COLO829 (cell line): Measurements from ENCODE around the gene TBKBP1.

Experiments used
- DNase-seq: peaks from one replicate; pipeline ENCODE4 v3.0.0; 2012; ENCODE audit warnings: low spot score

Gene TBKBP1

DNA sequence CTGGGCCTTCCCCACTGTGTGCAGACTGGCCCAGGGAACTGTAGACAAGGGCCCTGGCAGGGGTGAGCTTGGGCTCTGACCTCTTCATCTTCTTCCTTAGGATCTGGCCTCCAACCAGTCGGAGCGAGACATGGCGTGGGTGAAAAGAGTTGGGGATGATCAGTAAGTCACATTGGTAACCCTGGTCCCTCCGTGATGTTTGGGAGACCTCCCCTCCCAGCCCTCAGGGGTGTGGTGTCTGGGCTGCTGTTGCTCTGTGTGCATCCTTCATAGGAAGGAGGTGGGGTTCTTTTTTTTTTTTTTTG lies 5.5 kb downstream of the TBKBP1 start:
- no peak for DNase-seq

DNA sequence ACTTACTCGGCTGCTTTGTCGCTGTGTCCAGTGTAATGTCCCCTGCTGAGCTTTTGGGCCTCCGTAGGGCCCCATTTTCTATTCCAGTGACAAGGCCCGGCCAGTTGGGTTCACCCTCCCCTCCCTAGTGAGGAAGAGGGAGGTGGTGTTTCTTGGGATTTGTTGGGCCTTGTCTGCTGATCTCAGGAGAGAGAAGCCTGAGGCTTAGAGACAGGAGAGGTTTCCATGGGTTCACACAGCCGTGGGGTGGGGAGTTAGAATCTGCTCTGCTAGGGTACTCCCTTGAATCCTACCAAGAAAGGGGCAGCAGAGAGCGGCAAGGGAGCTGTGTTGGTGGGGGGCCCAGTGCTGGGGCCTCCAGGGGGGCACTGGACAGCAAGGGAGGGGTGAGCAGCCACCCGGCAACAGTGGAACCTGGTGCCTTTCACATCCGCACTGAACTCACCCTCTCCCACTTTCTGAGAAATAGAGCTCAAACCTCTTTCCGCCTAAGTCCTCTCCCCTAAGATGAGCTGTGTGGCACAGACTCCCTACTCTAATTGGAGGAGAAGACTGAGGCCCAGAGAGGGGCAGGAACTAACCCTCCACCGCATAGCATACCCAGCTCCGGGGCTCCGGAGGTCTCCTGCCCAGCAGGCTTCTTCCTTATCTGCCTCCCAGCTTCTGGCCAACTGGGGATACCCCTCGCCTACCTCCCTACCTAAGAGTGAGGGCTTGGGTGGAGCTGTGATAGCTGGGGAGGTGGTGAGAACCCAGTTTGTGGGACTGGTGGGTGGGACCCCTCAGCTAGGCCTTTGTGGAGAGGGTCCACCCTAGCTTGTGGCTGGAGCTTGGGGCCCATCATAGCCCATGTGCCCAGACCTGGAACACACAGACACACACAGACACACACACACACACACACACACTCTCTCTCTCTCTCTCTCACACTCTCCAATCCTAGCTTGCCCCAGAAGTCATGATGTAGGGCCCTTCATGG lies 6.8 kb downstream of the TBKBP1 start:
- no peak for DNase-seq

DNA sequence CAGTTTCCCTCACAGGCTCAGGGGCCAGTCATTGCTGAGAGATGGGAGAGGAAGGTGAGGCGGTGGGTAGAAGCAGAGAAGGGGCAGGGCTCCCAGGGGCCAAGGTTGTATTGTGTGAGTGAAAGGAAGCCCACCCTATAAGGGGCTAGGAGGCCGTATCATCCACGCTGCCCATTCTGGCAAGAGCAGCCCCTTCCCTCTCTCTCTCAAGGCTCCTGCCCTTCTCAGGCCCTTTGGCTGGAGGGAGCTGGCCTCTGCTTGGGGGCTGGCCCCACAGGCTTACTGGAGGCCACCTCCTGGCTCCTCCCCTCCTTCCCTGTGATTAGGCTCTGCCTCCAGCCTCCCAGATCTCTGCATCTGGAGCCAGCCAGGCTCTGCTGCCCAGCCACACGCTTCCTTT lies 7.6 kb downstream of the TBKBP1 start:
- no peak for DNase-seq

DNA sequence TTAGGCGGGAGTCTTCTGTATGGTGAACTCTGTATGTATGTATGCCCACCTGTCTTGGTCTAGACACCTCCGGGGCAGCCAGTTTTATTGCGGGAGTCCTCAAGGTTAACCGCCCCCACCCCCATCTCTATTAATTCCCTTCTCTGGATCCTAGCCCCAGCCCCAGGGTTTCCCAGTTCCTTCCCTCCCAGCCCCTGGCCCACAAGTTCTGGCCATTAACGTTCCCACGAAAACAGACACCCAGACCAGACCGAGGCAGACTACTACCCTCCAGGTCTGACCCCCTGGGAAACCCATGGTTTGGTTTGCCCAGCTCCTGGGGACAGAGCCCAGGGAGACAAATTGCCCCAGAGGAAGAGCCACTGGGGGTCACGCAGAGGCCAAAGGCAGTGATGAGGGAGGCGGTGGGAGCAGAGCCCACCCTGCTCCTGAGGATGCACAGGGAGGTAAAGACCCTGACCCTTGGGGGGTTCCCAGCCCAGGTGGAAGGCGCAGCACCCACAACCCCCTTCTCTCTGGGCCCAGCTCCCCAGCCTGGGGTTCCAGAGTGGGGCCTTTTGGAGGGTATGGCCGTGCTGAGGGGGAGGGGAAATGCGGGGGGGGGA lies 8.5 kb downstream of the TBKBP1 start:
- DNase-seq = no peak

DNA sequence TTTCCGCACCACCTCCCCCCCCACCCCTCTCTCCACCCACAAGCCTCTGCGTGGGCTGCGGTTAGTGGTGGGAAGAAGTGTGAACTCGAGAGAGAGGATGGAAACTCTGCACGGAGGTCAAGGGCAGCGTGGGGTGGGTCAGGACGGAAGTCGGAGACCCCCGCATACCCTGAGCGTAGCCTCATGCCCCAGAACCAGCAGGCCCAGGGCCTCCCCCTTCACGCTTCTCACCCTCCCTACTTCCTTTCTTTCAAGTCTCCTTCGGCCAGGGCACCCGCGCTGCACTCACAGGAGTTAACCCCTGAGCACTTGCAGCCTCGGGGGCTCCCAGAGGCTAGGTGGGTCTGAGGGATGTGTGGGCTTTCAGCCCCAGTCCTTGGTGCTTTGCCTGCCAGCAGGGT lies 9.2 kb downstream of the TBKBP1 start:
- no peak for DNase-seq

DNA sequence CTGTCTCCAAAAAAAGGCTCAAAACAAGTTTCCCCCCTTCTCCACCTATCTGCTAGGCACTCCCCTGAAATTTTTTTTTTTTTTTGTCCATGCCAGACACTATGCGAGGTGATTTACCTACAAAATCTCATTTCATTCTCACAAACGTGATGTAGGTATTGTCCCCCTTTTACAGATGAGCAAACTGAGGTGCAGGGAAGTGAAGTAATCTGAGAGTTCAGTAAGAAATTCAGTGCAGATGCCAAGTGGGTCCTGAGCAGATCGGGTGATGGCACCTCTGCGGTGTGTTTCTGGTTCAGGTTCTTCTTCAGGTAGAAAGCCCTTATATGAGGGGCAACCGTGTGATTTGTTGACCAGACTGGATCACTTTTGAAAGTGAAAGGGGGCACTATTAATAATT lies 9.7 kb downstream of the TBKBP1 start:
- no peak for DNase-seq

DNA sequence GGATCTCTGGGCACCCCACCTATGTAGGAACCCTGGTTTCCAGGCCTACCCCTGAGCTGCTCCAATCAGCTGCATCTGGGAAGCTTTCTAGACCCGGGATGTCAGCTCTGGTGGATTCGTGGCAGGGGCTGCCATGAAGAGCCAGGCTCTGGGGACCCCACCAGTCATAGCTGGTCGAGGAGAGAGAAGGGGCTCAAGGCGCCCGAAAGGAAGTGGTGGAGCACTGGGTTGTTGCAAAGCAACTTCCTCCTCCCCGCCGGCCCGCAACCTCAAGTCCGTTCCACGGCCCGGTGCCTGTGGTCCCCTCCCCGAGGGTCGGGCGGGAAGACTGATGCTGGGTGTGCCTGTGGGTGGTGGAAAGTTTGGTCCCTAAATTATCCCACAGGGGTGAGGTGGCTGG lies 10.2 kb downstream of the TBKBP1 start:
- no peak for DNase-seq

DNA sequence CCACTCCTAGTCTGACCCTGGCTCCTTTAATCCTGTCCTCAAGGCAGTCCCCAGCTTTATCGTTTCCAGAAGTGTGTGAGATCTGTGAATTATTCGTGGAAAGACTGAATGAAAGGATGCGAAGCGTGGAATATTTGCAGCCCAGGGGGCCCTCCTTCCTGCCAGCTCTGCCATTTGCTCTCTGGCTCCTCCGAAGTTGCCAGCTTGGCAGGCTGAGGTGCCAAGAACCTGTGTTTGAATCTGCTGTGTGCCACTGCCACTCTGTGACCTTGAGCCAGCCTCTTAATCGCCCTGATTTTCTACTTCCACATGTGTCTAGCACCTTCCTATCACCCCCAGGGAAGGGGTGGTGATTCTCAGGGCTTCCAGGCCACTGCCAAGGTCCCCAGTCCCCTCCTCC lies 10.8 kb downstream of the TBKBP1 start:
- no peak for DNase-seq

DNA sequence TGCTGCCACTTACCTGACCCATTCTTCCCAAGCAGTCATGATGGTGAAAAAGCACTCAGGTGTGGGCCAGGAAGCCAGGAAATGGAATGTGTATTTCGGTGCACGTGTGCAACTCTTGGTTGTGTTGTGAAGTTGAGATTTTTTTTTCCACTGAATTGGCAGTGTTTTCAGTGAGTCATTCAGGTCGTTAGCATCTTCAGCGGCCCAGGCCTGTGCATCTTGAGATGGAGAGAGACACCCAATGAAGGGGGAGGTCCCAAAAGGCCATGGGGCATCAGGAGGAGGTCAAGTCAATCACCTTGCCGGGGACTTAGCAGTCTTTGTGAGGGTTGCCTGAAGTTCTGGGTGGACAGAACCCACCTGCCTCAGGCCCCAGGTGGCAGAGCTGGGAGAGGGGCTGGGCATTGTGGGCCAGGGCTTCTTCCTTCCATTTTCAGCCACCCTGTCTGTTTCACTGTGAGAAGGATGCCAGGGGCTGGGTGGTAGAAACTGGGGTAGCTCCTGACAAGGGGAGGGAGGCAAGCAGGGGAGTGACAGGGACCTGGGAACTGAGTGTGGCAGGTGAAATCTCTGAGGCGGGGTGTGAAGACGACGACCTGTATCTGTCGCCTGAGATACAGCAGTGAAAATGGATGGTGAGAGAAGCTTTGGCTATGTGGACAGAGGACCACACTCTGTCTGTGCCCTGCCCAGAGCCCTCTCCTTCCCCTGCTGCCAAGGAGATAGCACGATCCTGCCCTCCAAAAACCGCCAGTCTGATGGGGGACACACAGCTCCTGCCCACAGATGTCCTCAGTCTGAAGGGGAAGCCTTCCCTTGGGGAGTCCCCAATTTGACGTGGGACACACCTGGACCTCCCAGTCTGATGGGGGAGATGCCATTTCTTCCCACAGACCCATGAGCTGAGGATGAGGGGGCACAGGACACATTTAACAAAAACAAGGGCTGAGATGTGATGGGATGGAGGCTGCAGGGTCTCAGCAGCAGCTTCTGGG lies 11.9 kb downstream of the TBKBP1 start:
- no peak for DNase-seq

DNA sequence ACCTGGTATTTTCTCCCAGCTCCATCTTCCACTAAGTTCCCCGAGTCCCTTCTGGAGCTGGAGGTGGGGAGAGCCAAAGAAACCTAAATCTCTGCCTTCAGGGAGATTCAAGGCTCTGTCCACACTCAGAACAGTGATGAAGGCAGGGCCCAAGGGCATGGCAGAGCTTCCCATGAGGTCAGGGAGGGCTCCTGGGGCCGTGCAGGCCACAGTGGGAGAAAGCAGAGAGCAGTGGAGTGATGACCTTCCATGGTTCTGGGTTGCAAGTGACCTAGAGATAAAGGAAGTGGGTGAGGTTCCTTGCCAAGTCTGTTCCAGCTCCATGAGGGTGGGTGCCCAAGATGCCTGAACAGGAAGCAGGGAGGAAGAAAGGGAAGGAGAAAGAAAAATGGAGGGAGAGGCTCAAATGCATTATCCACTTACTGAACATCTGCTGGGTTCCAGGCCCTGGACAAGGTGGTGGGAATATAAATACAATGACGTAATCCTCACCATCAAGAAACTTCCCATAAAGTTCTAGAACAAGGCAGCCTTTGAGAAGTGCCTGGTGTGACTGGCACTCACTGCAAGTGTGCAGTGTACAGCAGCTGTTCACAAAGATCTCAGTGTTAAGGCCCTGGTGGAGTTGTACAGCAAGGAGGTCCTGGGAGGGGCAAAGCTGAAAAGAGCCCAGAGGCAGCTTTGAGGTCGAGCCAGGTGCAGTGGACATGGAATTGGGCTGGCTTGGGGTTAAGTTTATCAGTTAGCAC lies 13.3 kb downstream of the TBKBP1 start:
- peak; percentile 95 for DNase-seq

DNA sequence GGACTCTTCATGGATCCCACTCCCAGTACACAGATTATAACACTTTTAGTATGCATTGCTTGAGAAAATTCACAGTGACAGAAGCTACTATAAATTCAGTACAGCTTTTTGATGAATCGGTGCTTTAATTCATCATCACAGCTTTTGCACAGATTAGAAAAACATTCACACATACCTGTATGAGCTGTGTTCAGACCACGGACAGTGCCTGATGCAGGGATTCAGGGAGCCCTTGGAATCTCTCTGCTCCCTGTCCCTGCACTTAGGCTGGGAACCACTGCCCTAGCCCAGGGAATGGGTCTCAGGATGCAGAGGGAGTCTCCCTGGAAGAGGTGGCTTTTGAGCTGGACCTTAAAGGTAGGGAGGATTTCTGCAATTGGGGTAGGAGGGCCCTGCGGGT lies 13.9 kb downstream of the TBKBP1 start:
- no peak for DNase-seq

DNA sequence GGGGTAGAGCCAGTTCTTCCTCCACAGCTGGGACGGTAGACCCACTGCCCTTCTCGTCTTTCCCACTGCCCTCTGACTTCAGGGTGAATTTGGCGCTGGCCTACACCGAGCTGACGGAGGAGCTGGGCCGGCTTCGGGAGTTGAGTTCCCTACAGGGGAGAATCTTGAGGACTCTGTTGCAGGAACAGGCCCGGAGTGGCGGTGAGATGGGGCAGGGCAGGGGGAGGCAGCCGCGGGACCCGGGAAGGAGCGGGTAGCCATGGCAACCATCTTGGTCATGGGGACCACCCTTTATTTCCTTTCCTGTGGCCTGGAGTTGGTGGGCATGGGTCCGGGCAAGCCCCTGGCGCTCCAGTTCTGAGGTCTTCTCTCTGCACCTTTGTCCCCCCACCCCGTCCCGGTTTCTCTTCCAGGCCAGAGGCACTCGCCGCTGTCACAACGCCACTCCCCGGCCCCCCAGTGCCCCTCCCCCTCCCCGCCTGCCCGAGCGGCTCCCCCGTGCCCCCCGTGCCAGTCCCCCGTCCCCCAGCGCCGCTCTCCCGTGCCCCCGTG lies 14.4 kb downstream of the TBKBP1 start:
- DNase-seq = no peak

DNA sequence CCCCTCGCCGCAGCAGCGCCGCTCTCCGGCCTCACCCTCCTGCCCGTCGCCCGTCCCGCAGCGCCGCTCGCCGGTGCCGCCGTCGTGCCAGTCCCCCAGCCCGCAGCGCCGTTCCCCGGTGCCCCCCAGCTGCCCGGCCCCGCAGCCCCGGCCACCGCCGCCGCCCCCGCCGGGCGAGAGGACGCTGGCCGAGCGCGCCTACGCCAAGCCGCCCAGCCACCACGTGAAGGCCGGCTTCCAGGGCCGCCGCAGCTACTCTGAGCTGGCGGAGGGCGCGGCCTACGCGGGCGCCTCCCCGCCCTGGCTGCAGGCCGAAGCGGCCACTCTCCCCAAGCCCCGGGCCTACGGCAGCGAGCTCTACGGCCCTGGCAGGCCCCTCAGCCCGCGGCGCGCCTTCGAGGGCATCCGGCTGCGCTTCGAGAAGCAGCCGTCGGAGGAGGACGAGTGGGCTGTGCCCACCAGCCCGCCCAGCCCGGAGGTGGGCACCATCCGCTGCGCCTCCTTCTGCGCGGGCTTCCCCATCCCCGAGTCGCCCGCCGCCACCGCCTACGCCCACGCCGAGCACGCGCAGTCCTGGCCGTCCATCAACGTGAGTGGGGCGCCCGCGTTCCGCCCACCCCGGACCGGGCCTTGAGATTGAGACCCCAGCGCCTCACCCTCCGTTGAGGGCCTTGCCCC lies 15.0 kb downstream of the TBKBP1 start:
- DNase-seq = no peak

DNA sequence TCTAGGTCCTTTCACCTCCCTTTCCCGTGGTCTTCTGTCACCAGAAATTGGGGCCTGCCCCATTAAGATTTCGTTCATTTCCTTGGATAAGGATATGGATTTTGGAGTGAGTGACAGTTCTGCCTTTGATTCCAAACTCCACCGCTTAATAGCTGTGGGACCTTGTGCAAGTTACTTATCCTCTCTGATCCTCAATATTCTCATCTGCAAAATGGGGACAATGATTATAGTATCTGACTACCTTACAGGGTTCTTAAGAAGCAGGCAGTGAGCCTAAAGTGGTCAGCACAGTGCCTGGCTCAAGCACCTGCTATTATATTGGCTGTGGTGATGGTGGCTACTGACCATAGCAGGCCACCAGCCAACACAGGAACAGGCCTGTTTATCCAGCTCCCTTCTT lies 15.6 kb downstream of the TBKBP1 start:
- no peak for DNase-seq

DNA sequence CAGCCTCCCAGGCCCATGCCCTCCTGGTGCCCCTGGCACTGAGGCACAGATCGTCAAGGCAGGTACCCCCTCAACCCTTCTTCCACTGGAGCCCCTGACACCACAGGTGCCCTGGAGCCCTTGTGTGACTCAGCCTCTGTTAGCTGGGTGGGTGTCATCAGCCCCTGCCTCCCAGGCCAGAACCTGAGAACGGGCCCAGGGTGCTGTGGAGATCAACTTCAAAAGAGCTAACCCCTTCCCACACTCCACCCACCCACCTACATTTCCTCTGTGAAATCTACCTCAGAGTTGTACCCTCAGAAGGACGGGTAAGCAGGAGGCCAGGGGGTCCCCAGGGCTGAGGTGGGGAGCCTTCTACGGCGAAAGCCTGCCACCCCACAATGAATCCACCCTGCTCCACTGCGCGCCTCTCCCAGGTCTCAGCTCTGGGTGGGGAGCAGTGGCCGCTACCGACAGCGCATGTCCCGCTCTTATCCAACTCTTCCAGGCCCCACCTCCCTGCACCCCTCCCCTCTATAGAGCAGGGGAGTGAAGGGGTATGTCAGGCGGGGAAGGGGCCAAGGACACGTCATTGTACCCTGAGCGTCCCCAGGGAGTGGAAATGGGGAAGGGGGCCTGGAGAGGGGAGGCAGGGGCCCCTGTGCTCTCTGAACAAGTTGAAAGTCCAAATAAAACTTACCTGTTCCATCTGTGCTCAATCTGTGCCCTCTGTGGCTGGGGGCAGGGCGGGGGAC lies 17.6 kb downstream of the TBKBP1 start:
- DNase-seq = no peak

DNA sequence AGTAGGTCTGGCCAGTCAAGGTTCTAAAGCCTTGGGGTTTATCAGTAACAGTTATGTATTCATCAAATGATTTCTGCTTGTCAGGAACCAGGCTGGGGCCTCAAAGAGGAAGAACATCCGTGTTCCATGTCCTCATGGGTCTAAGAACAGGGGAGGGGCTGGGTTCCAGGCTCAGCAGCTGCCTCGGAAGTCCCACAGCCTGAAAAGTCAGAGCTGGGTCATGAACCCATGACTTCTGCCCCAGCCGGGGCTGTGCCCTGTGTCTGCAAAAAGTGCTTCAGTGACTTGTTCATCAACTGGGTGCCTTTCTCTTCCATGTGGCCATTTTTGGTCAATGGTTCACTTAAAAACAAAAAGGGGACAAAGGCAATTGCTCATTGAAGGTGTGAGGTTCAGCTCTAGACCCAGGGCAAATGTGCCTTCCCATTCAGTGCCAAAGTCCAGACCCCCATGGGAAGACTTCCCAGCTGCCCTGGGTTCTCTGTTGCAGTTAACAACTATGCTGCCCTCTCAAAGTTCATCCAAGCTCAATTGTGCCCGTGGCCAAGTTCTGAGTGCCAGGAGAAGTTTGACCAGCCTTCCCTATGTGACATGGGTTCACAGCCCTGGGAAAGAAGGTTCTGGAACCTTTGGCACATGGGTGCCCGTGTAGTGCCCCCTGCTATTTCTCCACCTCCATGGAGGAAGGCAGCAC lies 18.5 kb downstream of the TBKBP1 start:
- DNase-seq = no peak

DNA sequence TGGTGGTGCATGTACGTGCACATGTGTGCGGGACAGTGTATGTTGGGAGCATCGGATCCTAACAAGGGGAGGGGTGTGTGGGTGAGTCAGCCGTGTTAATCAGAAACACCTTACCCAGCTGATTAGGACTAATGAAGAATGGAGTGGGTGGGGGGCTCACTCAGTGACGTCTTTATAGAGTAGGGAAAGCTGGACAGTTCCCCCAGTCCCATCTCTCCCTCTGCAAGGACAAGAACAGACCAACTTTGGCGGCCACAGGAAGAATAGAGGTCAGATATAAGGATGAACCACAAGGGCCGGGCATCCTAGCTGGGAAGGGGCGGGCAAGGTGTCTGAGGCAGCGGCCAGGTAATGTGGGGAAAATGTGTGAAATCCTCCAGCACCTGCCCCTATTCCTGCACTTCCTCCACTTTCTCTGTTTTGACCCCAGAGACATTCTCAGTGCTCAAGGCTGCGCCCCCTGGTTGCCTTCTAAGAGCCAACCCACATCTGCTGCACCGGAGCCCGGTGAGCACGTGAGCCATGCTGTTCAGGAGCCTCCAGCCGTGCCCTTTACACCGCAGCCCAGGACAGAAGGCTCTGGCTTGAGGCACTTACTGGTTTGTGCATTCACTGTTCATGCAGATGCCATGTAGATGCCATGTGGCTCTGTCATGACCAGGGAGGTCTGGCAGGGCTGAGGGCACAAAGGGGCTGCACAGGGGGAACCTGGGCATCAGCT lies 20.2 kb downstream of the TBKBP1 start:
- no peak for DNase-seq

DNA sequence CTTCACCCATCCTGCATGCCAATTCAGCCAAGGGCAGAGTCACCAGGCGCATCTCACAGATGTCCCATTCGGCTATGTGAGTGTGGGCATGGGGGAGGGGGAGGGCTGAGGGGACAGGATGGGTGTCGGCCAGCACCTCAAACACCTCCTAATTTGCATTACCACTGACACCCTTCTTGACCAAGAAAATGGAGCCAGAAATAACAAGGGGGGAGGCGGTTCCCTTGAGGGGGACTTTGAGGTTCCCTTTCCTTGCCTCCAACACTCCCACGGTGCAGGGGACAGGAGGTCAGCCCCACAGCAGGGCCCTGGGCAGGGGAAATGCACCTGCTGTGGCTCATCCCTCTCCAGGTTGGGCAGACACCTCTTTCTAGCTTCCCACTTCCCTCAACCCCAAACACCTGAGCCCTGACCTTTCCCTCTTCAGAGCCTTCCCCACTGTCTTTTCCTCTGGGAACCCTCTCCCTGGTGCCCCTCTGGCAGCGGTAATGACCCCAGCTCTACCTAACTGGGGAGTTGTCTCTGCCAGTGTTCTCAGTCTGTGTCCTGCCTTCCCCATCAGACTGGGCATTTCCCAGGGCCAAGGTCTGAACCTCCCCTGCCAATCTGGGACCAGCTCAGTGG lies 20.9 kb downstream of the TBKBP1 start:
- no peak for DNase-seq
